Measurements from ENCODE around the gene DNALI1. TPM values are rescaled to one million over a fixed set of nuclear protein-coding genes. Genes with fewer than 3 reads are reported as not detected.
"Not testable (repeated sequence)": the region's sequence is repeated elsewhere in the genome, so short reads cannot be mapped to it uniquely, and the experiment has no call there.

Gene DNALI1
- total and polyA plus RNA-seq, 2 experiments from 2014 or later: 5.4 to 25.6 TPM

- no peak for TF ChIP-seq ZNF462 (CRISPR knock-in tag; IDR thresholded peaks at IDR 0.05)
- no peak for TF ChIP-seq EZH2phosphoT487 (IDR thresholded peaks at IDR 0.05; ENCODE audit: unreplicated experiment)
- no peak for TF ChIP-seq STAT1 (IDR thresholded peaks at IDR 0.05; ENCODE audit: unreplicated experiment)
- TF ChIP-seq ZNF331 (CRISPR knock-in tag; IDR thresholded peaks at IDR 0.05; ENCODE audit: low read depth): no peak
Observed at GRCh38 chr1:37559080-37559479, 2.3 kb downstream of the DNALI1 start (continued).

GRCh38 chr1:37559957-37560379 lies 3.2 kb downstream of the DNALI1 start:
- not testable (repeated sequence) for H3K4me3 Mint-ChIP-seq; H3K36me3 ChIP-seq (ENCODE audit: insufficient read depth); H3K9me2 ChIP-seq (ENCODE audit: insufficient read depth); DNase-seq (ENCODE audit: low spot score); H3K4me3 ChIP-seq; H3K79me2 ChIP-seq (replicated peaks; ENCODE audit: insufficient read depth); H3K4me1 ChIP-seq (ENCODE audit: insufficient read depth); H2AFZ ChIP-seq; ATAC-seq; H3K4me2 ChIP-seq; H3K27ac Mint-ChIP-seq; H3K36me3 Mint-ChIP-seq (ENCODE audit: low read depth); H3K27ac ChIP-seq (ENCODE audit: low read depth); H4K20me1 ChIP-seq (replicated peaks; ENCODE audit: insufficient read depth); H3K9me3 Mint-ChIP-seq; H3K27me3 ChIP-seq (ENCODE audit: insufficient read depth); H3F3A ChIP-seq (replicated peaks; ENCODE audit: low read depth)
- H3K27me3 Mint-ChIP-seq (ENCODE audit: insufficient read depth, low read depth, poor library complexity): peaks cover 12% of the 10 kb centered on the region
- peaks cover 17% of the 10 kb centered on the region for H3K4me1 Mint-ChIP-seq

All from GM23338 (cell line).